COLO668 (cell line): ENCODE results near the gene ZNF639.
"Not testable (repeated sequence)": the region's sequence is repeated elsewhere in the genome, so short reads cannot be mapped to it uniquely, and the experiment has no call there.

Experiments used
- DNase-seq: peaks from one replicate; lab custom pipeline; 2025; ENCODE audit not compliant: unreplicated experiment; lab: John Stamatoyannopoulos, UW

Gene ZNF639, protein sequence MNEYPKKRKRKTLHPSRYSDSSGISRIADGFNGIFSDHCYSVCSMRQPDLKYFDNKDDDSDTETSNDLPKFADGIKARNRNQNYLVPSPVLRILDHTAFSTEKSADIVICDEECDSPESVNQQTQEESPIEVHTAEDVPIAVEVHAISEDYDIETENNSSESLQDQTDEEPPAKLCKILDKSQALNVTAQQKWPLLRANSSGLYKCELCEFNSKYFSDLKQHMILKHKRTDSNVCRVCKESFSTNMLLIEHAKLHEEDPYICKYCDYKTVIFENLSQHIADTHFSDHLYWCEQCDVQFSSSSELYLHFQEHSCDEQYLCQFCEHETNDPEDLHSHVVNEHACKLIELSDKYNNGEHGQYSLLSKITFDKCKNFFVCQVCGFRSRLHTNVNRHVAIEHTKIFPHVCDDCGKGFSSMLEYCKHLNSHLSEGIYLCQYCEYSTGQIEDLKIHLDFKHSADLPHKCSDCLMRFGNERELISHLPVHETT

DNA sequence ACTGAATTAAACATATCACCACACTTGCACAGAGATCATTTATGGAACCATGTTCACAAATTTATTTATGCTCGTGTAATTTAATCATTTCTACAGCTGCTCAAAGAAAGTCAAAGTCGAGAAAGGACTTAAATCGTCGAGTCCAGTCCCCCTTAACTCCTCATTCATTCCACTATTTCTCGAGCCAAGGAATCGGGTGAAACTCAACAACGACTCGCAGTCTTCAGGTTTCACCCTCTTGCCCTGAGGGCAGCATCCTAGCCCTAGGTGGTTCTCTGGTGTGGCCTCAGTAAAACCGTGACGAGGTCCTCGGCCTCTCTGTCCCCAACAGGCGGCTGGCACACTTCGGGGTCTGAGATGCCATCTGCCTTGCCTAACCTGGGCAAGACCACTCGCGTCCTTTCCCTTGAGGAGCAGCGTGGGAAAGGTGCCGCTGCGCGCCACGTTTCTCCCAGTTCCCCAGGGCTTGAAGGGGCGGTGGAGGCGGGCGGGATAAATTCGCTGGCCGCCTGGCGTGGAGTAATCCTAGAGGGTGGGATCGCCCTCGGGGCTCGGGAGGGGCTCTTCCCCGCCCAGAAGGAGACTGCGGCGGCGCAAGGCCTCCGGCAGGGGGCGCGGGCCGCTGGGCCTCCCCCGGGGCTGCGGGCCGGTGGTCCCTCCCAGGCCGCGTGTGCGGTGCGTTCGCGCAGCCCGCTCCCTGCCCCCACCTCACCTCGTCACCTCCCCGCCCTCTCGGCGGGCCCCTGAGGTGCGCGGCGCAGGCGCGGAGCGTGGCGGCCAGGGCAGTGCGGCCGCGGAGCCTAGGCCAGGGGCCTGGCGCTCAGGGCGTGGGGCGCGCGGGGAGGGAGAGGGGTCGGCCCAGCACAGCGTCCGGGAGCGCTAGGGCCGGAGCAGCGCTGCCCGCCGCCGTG, at the start of gene ZNF639:
ZNF639 (plus strand) TSS at position 746 of the 911 bp plus-strand sequence. CDS start 5,263 bp downstream, outside the sequence.
- peak; percentile 85 for DNase-seq

DNA sequence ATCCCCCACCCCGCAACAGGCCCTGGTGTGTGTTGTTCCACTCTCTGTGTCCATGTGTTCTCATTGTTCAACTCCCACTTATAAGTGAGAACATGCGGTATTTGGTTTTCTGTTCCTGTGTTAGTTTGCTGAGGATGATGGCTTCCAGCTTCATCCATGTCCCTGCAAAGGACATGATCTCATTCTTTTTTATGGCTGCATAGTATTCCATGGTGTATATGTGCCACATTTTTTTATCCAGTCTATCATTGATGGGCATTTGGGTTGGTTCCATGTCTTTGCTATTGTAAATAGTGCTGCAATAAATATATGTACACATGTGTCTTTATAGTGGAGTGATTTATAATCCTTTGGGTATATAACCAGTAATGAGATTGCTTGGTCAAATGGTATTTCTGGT, 48.4 kb upstream of the ZNF639 start:
- not testable (repeated sequence) for DNase-seq

DNA sequence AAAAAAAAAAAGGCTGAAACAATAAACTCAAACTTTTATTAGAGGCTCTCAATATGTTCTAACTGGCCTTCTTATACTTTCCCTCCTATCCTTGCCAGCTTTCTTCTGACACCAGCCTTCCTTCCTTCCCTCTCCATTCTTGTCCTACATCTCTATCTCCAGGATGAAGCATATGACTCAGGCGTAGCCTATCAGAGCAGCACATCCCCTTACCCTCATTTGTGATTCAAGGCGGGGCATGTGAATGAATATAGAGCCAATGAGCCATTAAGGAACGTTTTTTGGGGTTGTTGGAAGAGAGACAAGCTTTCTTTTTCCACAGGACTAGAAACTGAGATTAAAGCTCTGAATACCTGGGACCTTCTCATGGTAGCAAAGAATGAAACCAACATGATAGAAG, 46.8 kb upstream of the ZNF639 start:
- DNase-seq: no peak

DNA sequence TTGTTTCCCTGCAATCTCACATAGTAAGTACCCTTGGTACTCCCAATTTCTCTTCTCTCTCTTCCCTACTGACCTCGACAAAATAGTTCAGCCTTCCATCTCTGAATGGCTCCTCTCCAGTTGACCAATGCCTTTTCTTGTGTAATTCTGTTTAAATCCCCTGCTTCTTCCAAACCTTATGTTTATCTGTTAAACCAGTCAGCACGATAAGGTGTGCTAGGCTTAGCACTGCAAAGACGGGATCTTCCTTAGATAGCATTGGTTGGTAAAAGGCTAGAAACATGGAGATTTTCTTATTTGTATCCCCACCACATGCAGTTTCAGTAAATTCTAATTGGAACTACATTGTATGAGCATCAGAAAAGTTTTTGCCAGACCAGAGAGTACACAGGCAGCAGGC, 46.1 kb upstream of the ZNF639 start:
- DNase-seq: no peak

DNA sequence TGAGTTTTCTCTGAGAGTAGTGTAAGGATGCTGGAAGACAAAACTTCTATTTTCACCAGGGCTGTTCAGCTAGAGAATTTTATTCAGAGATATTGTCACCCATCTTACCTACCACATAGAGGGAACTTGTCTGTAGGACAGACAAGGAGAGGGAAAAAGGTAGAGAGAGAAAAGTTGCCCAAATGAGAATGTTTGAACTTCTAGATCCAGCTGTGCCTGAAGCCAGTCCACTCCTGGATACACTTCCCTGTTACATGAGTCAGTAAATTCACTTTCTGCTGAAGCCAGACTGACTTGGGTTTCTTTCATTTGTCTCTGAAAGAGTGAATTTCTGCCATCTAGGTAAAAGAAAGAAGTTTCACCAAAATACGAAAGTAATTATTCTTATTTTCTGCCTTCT, 44.7 kb upstream of the ZNF639 start:
- no peak for DNase-seq

DNA sequence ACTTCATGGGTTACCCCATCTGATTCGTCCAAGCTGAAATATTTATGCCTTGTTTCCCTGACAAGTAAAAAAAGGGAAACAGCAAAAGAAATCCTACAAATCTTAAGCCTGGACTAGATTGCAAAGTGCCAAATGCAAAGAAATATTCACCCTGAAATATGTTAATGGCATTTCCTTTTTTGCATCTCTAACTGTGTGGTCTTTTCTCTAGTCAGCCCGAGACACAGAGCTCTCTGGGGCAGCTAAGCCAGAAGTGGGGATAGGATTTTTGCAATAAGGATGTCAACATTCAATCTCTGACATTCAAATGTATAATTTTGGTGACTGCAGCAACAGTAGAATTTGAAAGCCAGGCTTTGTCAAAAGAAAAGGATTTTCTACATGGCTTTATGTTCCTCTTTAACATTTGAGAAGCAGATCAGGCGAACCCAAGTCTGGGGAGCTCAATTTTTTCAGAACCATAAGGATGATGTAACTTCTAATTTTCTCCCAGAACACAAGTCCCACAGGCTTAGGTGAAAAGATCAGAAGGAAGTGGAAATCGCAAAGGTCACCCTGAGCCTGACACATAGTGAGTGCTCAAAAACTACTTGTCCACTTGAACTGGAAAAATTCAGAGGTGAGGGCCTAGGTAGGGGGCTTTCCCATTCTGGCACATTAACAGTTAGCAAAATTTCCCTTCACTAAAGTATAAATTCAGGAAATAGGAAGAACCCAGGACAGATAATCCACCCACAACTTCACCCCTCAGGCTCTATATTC, 43.7 kb upstream of the ZNF639 start:
- no peak for DNase-seq

DNA sequence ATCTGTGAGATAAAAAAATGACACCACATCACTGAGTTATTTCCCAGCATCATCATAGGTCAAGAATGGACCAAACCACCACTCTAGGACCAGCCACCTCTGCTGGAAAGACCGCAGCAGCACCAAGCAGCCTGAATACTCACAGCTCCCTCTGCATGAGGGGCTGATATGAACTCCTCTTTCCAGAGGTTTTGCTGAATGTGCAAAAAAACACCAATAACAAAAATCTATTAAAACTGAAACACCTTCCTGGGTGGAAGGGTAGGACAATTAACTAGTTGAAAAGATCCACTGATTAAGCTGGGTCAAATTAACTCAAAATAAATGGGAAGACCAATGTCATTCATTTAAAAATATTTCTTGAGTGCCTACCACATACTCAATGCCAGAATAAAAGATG, 43.0 kb upstream of the ZNF639 start:
- no peak for DNase-seq

DNA sequence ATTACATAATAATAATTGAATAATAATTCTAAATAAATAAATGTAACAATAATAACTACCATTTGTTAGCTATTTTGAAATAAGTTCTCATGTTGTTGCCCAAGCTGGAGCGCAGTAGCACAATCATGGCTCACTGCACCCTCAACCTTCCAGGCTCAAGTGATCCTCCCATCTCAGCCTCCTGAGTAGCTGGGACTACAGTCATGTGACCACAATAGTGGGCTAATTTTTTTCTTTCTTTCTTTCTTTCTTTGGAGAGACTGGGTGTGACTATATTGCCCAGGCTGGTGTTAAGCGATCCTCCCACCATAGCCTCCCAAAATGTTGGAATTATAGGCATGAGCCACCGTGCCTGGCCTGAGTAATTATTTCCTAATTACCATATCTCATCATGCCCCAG, 41.0 kb upstream of the ZNF639 start:
- no peak for DNase-seq

DNA sequence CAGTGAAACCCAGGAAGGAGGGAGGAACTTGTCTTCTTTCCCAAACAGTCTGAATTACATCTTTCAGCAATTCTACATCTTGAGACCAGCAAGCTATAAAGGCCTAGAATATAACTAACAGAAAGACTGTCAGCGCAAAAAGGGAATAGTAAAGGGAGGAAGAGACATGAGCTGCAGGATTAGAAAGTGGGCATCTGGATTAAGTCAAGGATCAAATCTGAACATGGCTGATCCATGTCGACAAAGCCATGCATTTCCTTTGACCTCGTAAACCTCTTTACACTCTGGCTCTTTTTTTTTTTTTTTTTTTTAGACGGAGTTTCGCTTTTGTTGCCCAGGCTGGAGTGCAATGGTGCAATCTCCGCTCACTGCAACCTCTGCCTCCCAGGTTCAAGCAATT, 36.5 kb upstream of the ZNF639 start:
- no peak for DNase-seq

DNA sequence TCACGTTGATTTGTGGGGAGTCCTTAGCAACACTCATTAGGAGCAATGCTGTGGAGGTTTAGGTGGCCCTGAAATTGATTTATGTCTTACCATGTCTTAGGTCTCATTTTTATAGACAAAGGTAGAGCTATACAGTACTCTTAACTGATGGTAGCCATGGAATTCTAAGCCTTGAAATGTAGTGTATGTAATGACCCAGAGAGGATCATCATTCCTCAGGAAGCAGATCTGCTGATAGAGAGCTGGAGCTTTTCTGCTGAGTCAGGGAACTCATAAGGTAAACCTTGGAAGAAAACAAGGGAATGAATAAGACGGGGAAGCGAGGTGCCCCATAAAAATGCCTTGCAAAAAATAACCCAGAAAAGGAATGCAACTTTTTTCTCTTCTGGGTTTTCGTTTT, 34.0 kb upstream of the ZNF639 start:
- no peak for DNase-seq

DNA sequence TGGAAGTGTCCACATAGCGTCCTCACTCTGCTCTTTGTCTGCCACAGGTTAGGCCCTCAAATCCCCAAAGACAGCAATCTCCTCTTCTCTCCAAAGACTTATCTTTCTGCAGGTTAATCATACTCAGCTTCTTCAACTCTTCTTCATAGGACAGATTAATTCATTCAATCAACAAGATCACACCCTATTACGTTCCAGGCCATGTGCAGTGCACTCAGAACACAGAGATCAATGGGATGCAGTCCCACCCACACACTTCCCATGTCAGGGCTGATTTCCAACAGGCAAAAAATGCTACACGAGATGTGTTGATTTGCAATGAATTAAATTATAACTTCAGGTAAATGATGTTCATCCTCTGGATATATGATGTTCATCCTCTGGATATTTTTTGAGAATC, 33.5 kb upstream of the ZNF639 start:
- DNase-seq: no peak

DNA sequence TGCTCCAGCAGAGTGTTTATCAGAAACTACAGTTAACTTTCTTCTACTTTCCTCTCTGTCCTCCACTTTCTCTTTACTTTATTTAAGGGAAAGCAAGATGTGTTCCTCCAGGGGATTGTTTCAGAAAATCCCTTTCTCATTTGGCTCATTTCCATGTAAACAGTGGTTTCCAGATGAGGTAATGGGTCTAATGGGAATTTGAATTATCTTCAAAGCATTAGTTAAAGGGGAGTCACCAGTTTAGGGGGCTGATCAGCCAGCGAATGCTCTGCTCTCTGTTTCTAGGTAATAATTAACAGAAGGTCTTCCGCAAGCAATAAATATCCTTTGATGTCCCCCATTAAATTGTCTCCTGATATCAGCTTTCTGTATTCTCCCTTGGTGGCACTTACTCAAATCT, 30.4 kb upstream of the ZNF639 start:
- no peak for DNase-seq

DNA sequence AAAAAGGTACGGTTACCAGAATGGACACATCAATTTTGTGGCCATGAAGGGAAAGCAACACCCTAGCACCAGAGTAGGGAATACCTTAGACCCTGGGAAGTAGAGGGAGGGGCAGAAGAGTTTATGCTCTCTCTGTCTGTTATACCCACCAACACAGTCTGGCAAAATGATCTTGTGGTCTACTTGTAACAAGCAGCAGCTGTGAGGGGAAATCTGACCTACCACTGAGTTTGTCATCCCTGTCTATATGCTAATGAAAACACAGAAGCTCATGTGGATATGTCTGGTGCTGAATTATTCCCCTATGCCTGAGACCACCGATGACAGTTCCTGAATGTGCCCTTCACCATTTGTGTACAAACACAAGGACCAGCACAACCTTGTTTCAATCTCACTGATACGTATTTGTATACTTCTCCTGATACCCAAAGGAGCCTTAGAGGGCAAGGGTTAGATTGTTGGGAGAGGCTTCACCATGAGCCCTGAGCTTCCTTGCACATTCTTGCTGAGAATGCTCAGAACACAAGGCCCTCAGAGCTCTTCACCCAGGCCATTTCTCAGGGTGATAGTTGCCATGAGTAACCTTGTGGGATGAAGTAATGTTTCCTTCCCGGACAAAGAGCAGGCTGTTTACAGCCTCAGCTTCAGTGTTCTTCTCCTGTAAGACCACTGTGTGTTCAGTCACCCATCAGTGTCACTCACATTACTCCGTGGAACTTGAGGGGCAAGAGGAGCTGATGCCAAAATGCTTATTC, 24.7 kb upstream of the ZNF639 start:
- no peak for DNase-seq

DNA sequence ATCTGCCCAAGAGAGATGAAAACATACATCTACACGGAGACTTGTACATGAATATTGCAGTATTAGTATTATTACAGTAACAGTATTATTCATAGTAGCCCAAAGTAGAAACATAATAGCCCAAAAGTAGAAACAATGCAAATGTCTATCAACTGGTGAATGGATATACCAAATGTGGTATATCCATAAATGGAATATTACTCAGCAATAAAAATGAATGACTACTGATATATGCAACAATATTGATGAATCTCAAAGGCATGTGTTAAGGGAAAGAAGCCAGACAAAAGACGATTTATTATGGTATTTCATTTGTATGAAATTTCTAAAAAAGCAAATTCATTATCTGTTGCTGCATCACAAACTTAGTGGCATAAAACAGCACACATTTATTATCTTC, 23.5 kb upstream of the ZNF639 start:
- DNase-seq: no peak

DNA sequence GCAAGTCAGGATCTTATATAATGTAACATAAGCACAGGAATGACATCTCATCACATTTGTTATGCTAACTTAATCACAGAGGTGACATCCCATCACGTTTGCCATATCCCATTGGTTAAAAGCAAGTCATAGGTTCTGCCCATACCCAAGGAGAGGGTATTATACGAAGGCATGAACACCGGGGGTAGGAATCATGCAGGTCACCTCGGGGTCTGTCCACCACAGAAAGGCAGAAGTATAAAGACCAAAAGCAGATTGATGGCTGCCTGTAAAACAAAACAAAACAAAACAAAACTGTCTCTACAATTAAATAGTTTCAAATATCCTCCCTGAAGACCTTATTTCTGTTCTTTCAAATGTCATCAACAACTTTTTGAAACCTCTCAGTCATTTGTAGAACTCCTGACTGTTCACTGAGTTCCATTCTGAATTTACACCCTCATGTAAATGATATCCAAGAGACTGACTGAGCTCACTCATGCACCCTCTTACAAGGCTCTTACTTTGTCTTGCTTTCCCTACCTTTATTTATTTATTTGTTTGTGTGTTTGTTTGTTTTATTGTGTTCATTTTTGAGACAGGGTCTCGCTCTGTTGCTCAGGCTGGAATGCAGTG, 22.7 kb upstream of the ZNF639 start:
- no peak for DNase-seq

DNA sequence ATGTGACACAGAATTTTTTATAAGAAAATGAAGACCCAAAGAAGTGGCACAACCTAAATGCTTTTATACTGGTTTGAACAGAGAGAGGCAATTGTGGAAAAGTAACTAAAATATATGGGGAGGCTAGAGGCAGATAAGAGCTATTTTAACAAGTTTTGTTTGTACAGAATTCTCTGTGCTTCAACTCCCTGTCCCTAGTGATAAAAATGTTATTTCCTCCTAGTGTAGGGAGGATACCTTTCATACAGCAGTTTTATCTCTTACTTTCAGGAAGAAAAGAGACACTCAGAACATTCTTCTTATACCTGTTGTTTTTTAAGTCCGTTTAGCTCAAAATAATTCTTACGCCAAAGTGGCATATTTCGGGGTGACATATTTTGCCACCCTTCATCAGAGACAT, 21.2 kb upstream of the ZNF639 start:
- DNase-seq: no peak

DNA sequence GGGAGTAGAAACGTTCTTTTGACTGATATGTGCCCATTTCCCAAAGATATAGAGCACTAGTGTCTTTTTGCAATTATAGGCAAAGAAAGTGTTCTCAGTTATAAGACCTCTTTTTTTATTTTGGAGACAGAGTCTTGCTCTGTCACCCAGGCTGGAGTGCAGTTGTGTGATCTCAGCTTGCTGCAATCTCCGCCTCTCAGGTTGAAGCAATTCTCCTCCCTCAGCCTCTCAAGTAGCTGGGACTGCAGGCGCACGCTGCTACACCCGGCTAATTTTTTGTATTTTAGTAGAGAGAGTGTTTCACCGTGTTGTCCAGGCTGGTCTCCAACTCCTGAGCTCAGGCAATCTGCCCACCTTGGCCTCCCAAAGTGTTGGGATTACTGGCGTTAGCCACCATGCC, 20.7 kb upstream of the ZNF639 start:
- DNase-seq: no peak

DNA sequence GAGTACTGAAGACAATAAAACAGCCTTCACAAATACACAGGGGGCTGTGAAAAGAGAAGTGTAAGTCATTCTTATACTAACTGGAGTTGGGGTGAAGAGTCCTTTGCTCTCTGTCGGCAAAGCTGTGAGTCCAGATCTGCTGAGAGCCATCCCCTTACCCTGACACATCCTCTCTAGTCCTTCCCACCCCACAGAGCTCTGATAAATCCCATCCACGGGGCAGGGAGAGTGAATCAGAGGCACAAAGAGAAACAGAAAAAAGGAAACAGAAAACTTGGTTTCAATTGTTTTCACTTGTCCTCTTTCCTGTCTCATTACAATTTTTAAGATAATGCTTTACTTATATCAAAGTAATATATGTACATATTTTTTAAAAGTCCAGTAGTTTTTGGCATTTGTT, 18.2 kb upstream of the ZNF639 start:
- DNase-seq: no peak

DNA sequence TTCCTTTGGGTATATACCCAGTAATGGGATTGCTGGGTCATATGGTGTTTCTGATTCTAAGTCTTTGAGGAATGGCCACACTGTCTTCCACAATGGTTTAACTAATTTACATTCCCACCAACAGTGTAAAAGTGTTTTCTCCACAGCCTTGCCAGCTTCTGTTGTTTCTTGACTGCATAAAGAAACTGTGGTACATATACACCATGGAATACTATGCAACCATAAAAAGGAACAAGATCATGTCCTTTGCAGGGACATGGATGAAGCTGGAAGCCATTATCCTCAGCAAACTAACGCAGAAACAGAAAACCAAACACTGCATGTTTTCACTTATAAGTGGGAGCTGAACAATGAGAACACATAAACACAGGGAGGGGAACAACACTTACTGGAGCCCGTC, 15.5 kb upstream of the ZNF639 start:
- DNase-seq: not testable (repeated sequence)

DNA sequence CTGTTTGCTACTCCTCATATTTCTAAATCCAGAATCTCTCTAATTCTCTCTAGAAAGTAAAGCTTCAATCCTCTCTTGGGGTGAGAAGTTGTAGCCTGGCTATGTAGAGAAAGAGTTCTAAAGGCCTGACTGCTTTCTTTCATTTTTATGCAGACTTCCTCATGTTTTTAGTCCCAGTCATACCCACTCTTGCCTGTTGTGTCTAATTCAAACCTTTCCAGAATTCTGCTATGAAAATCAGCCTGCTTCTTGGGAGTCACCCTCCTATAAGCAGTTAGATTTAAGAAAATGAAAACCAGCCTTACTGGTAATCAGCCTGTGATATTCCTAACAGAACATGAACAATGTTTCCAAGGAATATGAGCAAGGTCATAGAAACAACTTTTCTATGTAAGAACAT, 14.8 kb upstream of the ZNF639 start:
- no peak for DNase-seq
